Measurements from ENCODE around the gene DDR2. TPM values are rescaled to one million over a fixed set of nuclear protein-coding genes. Genes with fewer than 3 reads are reported as not detected.

DDR2 gene
- total RNA-seq, 2 experiments from 2014 or later = 0.19 to 0.36 TPM

DNA sequence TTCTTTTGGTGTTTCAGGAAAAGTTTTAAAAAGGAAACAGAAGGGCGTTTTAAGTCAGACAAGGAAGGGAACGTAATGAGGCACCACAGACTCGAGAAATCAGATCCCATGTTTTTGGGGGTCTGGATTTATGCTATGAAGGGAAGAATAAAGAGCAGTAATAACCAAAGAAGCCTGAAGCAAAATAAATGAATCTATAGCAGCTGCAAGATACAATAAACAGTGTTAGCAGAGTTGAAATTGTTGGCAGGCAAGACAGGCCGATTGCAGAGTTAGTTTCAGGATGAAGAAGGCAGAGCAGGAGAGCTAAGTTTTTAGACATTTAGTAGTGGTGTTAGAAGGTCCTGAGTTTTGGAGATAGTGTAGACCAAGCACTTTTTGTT lies 425 bp downstream of the DDR2 start:
- no peak for DNase-seq
- CTCF ChIA-PET = interaction anchor here (1.0 kb wide), 1 partner anchor 576 kb away, joined by 3 read pairs; no protein-coding TSS in a partner anchor
- Mint-ChIP-seq H3K27ac (no peak overlapping the region), H3K4me1 (ENCODE audit: low read depth) (no peaks in the 10 kb centered on the region), H3K36me3 (no peaks in the 10 kb centered on the region), H3K27me3 (no peaks in the 10 kb centered on the region), H3K4me3 (no peak overlapping the region), H3K9me3 (no peaks in the 10 kb centered on the region)
- intact Hi-C loops (cut with micrococcal nuclease) = no loop called here
- POLR2A ChIA-PET = no interaction called here

DNA sequence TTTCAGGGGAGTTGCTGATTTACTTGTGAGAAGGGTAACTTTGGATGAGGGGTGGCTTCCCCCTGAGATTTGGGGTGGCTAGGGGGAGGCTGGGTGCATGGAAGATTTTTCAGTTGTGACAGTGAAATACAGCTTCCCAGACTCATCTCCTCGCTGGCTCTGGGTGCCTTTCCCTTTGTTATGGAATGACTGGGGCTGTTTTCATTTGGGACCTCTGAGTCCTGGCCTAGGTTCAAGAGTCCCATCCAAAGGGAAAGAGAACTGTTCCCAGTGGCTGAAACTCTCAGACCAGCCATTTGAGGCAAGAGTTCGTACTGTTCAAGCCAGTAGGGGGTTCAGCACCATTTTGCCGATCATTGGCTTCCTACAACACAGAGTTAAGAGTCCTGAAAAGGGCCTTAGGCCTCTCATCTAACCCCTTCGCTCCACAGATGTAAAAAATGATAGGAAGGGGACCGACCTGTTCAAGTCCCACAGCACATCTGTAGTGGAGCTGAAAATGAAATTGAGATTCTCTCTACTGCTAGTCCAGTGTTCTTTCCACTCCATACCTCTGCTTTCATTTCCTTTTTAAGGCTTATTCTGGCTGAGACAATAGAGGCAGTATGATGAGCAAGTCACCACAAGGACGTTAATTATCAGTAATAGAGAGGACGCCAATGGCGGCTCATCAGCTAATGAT lies 958 bp downstream of the DDR2 start:
- H3K36me3 Mint-ChIP-seq = no peaks in the 10 kb centered on the region
- intact Hi-C loops (cut with micrococcal nuclease) = no loop called here
- DNase-seq = no peak
- H3K9me3 Mint-ChIP-seq = no peaks in the 10 kb centered on the region
- ChIA-PET CTCF (interaction anchor here (1.0 kb wide), 1 partner anchor 577 kb away, joined by 3 read pairs; no protein-coding TSS in a partner anchor), POLR2A (no interaction called here)
- H3K27me3 Mint-ChIP-seq = no peaks in the 10 kb centered on the region
- H3K27ac Mint-ChIP-seq = no peak overlapping the region
- H3K4me3 Mint-ChIP-seq = no peak overlapping the region
- no peaks in the 10 kb centered on the region for H3K4me1 Mint-ChIP-seq (ENCODE audit: low read depth)

DNA sequence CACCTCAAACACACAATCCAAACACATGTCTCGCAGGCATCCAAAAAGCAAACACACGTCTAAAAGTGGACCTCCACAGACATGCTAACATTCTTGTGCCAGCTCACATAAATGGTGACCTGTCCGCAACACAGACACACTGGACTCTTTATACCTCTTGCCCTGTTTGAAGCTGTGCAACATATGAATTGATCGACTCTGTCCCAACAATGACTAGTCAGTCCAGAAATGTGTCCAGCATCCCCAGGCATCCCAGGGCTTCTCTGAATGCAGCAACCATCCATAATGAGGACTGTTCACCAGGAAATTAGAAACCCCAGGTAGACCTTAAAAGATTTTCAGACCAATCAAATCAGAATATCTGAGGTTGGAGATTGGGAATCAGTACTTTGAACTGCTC lies 3.2 kb downstream of the DDR2 start:
- Mint-ChIP-seq H3K4me3 (no peak overlapping the region), H3K27ac (no peak overlapping the region), H3K27me3 (peaks cover 2% of the 10 kb centered on the region), H3K9me3 (no peaks in the 10 kb centered on the region), H3K36me3 (no peaks in the 10 kb centered on the region), H3K4me1 (ENCODE audit: low read depth) (no peaks in the 10 kb centered on the region)
- POLR2A ChIA-PET = no interaction called here
- DNase-seq = no peak
- CTCF ChIA-PET = no interaction called here
- intact Hi-C loops (cut with micrococcal nuclease) = no loop called here

DNA sequence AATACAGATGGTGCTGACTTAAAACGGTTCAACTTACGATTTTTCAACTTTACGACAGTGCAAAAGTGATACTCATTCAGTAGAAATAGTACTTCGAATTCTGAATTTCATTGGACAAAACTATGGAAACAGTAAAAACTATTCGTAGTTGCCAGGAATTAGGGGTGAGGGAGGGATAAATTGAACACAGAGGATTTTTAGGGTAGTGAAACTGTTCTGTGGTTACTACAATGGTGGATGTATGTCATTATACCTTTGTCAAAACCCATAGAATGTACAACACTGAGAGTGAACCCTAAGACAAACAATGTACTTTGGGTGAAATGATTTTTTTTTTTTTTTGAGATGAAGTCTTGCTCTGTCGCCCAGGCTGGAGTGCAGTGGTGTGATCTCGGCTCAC lies 7.5 kb downstream of the DDR2 start:
- POLR2A ChIA-PET = no interaction called here
- intact Hi-C loops (cut with micrococcal nuclease) = no loop called here
- H3K36me3 Mint-ChIP-seq = no peaks in the 10 kb centered on the region
- no peak for DNase-seq
- H3K4me1 Mint-ChIP-seq (ENCODE audit: low read depth) = no peaks in the 10 kb centered on the region
- no peak overlapping the region for H3K27ac Mint-ChIP-seq
- CTCF ChIA-PET = no interaction called here
- H3K9me3 Mint-ChIP-seq = no peaks in the 10 kb centered on the region
- no peak overlapping the region for H3K4me3 Mint-ChIP-seq
- peaks cover 2% of the 10 kb centered on the region for H3K27me3 Mint-ChIP-seq

DNA sequence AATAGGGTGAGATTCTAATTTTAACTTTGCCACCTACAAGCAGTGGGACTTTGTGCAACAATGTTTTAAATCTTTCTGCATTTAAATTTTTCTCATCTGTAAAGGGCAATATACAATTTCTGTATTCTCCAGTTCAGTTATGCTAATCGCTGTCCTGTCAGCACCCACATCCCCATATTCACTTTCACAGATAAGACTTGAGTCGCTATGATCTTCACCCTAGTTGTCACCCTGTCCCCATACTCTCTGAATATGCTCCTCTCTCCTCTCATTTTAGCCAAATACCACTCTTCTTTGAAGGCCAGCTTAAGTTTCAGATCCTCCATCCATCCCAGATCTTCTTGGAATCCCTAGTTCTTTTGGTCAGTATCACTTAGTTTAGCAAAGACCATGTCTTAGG lies 8.8 kb downstream of the DDR2 start:
- Mint-ChIP-seq H3K4me3 (no peak overlapping the region), H3K27ac (no peak overlapping the region), H3K9me3 (no peaks in the 10 kb centered on the region), H3K27me3 (peaks cover 2% of the 10 kb centered on the region), H3K4me1 (ENCODE audit: low read depth) (no peaks in the 10 kb centered on the region), H3K36me3 (no peaks in the 10 kb centered on the region)
- CTCF ChIA-PET = no interaction called here
- POLR2A ChIA-PET = no interaction called here
- no peak for DNase-seq
- intact Hi-C loops (cut with micrococcal nuclease) = no loop called here

DNA sequence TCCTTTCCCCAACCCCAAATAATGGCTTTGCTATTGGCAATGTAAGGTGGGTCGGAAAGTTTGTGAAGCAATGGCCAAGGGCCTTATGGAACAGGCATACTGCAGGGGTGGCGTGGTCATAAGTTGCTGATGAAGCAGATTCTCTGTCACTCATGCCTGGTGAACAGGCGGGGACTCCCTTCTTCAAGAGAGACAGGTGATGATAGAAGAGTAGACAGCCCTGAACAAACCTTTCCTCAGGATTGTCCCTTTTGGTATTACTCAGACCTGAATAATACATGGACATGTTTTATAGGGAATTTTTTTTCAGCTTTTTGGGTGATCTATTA lies 12.7 kb downstream of the DDR2 start:
- Mint-ChIP-seq H3K36me3 (no peaks in the 10 kb centered on the region), H3K27ac (no peak overlapping the region)
- CTCF ChIA-PET = no interaction called here

DNA sequence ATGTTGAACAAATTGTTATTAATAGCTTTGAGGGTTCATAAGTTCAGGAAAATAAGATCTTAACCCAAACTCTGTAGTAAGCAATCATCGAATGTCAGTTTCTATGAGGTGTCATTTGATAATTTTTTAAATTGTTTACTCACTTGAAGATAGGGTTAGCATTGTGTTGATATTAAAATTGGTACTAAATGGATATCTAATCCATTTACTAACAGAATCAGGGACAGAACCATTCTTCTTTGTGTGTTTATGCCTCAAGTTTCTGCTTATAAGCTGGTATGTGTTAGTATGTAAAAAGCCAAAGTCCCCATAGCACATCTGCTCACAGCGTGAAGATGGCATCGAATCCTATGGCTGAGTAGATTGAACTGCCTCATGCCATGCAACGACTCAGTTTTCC lies 13.4 kb downstream of the DDR2 start:
- ChIA-PET CTCF (no interaction called here), POLR2A (no interaction called here)
- peaks cover 1% of the 10 kb centered on the region for H3K27me3 Mint-ChIP-seq
- H3K4me1 Mint-ChIP-seq (ENCODE audit: low read depth) = no peaks in the 10 kb centered on the region
- H3K36me3 Mint-ChIP-seq = no peaks in the 10 kb centered on the region
- H3K27ac Mint-ChIP-seq = no peak overlapping the region
- no peaks in the 10 kb centered on the region for H3K9me3 Mint-ChIP-seq
- DNase-seq = no peak
- H3K4me3 Mint-ChIP-seq = no peak overlapping the region
- intact Hi-C loops (cut with micrococcal nuclease) = no loop called here

More for the DNA sequence above, 12.7 kb downstream of the DDR2 start:
- intact Hi-C loops (cut with micrococcal nuclease) = no loop called here
- Mint-ChIP-seq H3K27me3 (peaks cover 1% of the 10 kb centered on the region), H3K9me3 (no peaks in the 10 kb centered on the region), H3K4me3 (no peak overlapping the region), H3K4me1 (ENCODE audit: low read depth) (no peaks in the 10 kb centered on the region)
- POLR2A ChIA-PET = no interaction called here
- no peak for DNase-seq

DNA sequence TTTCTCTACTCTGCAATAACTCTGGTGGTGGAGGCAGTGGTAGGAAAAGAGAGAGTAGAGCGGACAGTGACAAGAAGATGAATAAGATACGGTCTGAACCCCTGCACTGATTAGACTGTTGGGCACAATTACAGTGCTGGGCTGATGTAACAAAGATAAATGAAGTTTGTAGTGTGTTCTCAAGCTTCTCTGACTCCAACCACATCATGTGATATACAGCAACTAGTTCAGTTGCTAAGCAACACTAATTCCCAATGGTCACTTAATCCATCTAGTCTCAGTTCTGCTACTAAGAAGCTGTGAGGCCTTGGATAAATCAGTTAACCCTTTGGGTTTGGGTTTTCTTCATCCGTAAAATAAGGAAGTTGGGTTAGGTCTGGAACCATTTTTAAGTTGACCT lies 17.3 kb downstream of the DDR2 start:
- peaks cover 6% of the 10 kb centered on the region for H3K27me3 Mint-ChIP-seq
- no peak for DNase-seq
- H3K4me3 Mint-ChIP-seq = no peak overlapping the region
- H3K9me3 Mint-ChIP-seq = no peaks in the 10 kb centered on the region
- ChIA-PET CTCF (no interaction called here), POLR2A (no interaction called here)
- no peaks in the 10 kb centered on the region for H3K4me1 Mint-ChIP-seq (ENCODE audit: low read depth)
- H3K36me3 Mint-ChIP-seq = no peaks in the 10 kb centered on the region
- intact Hi-C loops (cut with micrococcal nuclease) = no loop called here
- no peak overlapping the region for H3K27ac Mint-ChIP-seq

DNA sequence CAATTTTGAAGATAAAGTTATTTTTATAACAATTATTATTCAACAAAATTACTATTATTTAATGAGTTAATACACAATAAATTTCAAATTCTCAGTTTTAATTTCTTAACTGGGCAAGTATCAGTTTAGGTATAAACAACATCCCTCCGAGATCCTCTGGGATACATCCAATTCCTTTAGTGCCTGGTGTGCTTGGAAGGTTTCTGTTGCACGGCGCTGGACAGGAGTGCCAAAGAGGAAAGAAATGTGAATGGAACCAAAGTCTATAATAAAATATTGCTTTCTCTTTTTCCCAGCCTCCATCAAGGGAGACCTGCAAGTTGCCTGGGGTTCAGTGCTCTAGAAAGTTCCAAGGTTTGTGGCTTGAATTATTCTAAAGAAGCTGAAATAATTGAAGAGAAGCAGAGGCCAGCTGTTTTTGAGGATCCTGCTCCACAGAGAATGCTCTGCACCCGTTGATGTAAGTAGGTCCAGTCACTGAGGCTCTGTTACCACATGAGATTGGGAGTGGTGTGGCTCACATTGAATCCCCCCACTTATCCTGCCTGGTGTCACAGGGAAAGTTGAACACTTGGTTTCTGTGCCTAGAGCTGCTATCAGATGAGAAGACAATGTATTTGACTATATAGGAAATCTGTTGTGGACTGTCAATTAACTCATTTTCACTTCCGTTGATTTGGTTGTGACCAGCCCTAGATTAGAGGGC lies 22.8 kb downstream of the DDR2 start:
- intact Hi-C loops (cut with micrococcal nuclease) = no loop called here
- ChIA-PET POLR2A (no interaction called here), CTCF (no interaction called here)
- H3K27me3 Mint-ChIP-seq = peaks cover 10% of the 10 kb centered on the region
- H3K4me3 Mint-ChIP-seq = no peak overlapping the region
- H3K36me3 Mint-ChIP-seq = no peaks in the 10 kb centered on the region
- no peak for DNase-seq
- H3K9me3 Mint-ChIP-seq = no peaks in the 10 kb centered on the region
- H3K27ac Mint-ChIP-seq = no peak overlapping the region
- no peaks in the 10 kb centered on the region for H3K4me1 Mint-ChIP-seq (ENCODE audit: low read depth)

DNA sequence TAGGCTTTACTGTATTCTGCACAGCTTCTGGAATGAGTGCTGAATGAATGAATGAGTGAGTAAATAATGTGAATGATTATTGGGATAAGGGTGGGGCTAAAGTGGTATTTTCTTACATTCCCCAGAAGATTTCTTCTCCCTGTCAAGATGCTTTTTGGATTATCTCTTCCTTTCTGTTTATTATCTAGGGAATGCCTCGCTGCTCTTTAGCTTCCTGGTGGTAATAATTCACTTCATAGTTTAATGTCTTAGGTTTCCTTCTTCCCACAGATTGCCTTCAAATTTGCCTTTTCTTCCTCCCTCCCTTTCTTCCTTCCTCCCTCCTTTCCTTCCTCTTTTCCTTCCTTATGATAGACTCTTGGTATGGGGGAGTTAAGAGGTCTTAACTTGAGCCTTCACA lies 24.0 kb downstream of the DDR2 start:
- Mint-ChIP-seq H3K9me3 (no peaks in the 10 kb centered on the region), H3K27me3 (peaks cover 6% of the 10 kb centered on the region), H3K27ac (no peak overlapping the region), H3K36me3 (no peaks in the 10 kb centered on the region), H3K4me3 (no peak overlapping the region), H3K4me1 (ENCODE audit: low read depth) (no peaks in the 10 kb centered on the region)
- CTCF ChIA-PET = no interaction called here
- POLR2A ChIA-PET = no interaction called here
- DNase-seq = no peak
- intact Hi-C loops (cut with micrococcal nuclease) = no loop called here

DNA sequence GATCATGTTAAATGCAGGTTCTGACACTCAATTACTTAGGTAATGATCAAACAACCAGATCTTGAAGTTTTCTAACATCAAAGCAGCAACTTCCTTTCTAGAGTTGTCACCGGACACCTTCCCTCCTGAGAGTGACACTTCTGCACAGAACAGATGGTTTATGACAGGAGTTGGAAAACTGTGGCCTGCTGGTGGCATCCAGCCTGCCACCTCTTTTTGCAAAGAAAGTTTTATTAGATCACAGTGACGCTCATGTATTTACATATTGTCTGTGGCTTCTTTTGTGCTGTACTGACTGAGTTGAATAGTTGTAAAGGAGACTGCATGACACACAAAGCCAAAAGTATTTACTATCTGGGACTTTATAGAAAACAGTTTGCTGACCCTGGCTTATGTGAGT lies 28.3 kb downstream of the DDR2 start:
- H3K36me3 Mint-ChIP-seq = no peaks in the 10 kb centered on the region
- no peaks in the 10 kb centered on the region for H3K9me3 Mint-ChIP-seq
- no peaks in the 10 kb centered on the region for H3K4me1 Mint-ChIP-seq (ENCODE audit: low read depth)
- H3K4me3 Mint-ChIP-seq = no peak overlapping the region
- DNase-seq = no peak
- ChIA-PET CTCF (no interaction called here), POLR2A (no interaction called here)
- peaks cover 6% of the 10 kb centered on the region for H3K27me3 Mint-ChIP-seq
- intact Hi-C loops (cut with micrococcal nuclease) = no loop called here
- H3K27ac Mint-ChIP-seq = no peak overlapping the region

DNA sequence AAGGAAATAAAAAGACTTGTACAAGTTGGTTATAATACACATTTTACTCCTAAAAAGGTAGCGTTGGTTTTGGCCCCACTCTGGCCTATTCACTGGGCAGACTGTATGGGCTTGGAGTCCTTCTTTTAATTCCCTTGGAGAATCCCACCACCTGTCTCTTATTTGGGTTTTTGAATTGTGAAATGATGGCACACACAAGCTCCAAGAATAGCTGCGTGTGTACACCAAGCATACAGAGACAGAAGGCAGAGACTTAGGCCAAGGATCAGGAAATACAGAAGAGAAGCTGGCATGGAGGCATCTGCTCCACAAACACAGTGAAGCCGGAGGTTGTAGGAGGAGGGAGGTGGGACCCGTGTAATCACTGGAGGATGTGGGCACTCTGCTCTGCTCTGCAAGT lies 29.1 kb downstream of the DDR2 start:
- no peaks in the 10 kb centered on the region for H3K36me3 Mint-ChIP-seq
- no peak overlapping the region for H3K4me3 Mint-ChIP-seq
- ChIA-PET CTCF (no interaction called here), POLR2A (no interaction called here)
- no peaks in the 10 kb centered on the region for H3K4me1 Mint-ChIP-seq (ENCODE audit: low read depth)
- no peaks in the 10 kb centered on the region for H3K9me3 Mint-ChIP-seq
- peaks cover 6% of the 10 kb centered on the region for H3K27me3 Mint-ChIP-seq
- intact Hi-C loops (cut with micrococcal nuclease) = no loop called here
- no peak overlapping the region for H3K27ac Mint-ChIP-seq
- no peak for DNase-seq

DNA sequence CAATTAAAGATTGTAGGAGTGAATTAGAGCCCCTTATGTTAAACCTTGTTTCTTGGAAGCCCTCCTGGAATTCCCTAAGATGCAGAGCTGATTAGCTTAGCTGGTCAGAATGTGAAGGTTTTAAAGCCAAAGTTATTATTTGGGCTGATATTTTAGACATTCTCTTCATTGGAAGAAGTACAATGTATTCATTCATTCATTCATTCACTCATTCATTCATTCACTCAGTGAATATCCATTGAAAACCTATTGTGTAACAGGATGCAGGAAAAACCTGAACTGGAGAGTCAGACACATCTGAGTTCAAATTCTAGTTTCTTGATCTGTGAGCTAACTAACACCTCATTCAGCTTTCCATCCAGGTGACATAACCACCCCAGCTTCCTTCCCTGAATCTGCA lies 29.7 kb downstream of the DDR2 start:
- Mint-ChIP-seq H3K9me3 (no peaks in the 10 kb centered on the region), H3K4me3 (no peak overlapping the region), H3K36me3 (no peaks in the 10 kb centered on the region), H3K27ac (no peak overlapping the region), H3K4me1 (ENCODE audit: low read depth) (no peaks in the 10 kb centered on the region), H3K27me3 (peaks cover 6% of the 10 kb centered on the region)
- ChIA-PET POLR2A (no interaction called here), CTCF (no interaction called here)
- no peak for DNase-seq
- intact Hi-C loops (cut with micrococcal nuclease) = no loop called here

All from activated CD4-positive, alpha-beta memory T cell treated with anti-CD3 and anti-CD28 coated beads for 36 hours (primary cell).